Measurements from ENCODE around the gene DLG1.
A peak's percentile ranks its signal among the peaks of the same experiment; 100 is the strongest.

The DLG1 gene

DNA sequence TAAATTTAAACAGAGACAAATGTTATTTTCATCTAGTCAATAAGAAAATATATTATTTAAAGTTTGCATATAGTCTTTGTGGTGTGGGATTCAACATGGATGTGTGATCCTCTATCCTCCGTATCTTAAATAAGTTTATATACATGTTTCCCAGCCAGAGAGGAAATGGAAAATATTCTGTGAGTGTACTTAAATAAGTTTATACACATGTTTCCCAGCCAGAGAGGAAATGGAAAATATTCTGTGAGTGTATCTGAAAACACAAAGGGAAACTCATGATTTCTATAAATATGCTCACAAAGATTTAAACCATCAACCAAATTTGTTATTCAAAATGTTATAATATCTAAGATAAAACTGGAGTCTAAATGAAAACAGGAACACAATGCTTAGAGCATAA lies 158.8 kb downstream of the DLG1 start:
- no peaks in the 10 kb centered on the region for H3K27me3 ChIP-seq
- H4K20me1 ChIP-seq, result no peaks in the 10 kb centered on the region
- H3K4me1 ChIP-seq, result peaks cover 23% of the 10 kb centered on the region
- no peak overlapping the region for H3K4me3 ChIP-seq
- peak overlapping the region; percentile 32 for H3K4me2 ChIP-seq
- no peak overlapping the region for H3K27ac ChIP-seq
- H3K9me3 ChIP-seq, result peaks cover 22% of the 10 kb centered on the region
- H3K36me3 ChIP-seq, result peaks cover 68% of the 10 kb centered on the region
- no peak overlapping the region for H3K9ac ChIP-seq
- no peak for TF ChIP-seq Cebpa-rat (IDR thresholded peaks at IDR 0.05)

DNA sequence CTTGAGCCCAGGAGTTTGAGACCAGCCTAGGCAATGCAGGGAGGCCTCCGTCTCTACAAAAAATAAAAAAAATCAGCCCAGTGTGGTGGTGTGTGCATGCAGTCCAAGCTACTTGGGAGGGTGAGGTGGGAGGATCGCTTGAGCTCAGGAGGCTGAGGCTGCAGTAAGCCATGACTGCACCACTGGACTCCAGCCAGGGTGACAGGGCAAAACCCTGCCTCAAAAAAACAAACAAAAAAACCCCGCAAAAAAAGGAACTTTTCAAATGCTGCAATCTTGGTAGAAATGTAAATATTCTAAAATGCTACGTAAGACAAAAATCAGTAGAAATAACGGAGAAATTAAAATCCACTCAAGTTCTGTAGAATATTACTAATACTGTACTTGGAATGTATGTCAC lies 160.7 kb downstream of the DLG1 start:
- H3K9ac ChIP-seq, result no peak overlapping the region
- peaks cover 78% of the 10 kb centered on the region for H3K36me3 ChIP-seq
- H3K27me3 ChIP-seq, result no peaks in the 10 kb centered on the region
- H3K9me3 ChIP-seq, result peaks cover 23% of the 10 kb centered on the region
- no peak overlapping the region for H3K4me3 ChIP-seq
- no peaks in the 10 kb centered on the region for H4K20me1 ChIP-seq
- no peak overlapping the region for H3K4me2 ChIP-seq
- TF ChIP-seq Cebpa-rat (IDR thresholded peaks at IDR 0.05), result no peak
- no peak overlapping the region for H3K27ac ChIP-seq
- H3K4me1 ChIP-seq, result peaks cover 23% of the 10 kb centered on the region

GRCh38 chr3:197136744-197137143 lies 161.7 kb downstream of the DLG1 start:
- Histone ChIP-seq H3K27me3 (no peaks in the 10 kb centered on the region), H3K36me3 (peaks cover 75% of the 10 kb centered on the region), H4K20me1 (no peaks in the 10 kb centered on the region), H3K4me3 (no peak overlapping the region), H3K27ac (no peak overlapping the region), H3K4me1 (peaks cover 23% of the 10 kb centered on the region), H3K9me3 (peaks cover 23% of the 10 kb centered on the region), H3K4me2 (no peak overlapping the region), H3K9ac (no peak overlapping the region)
- TF ChIP-seq Cebpa-rat (IDR thresholded peaks at IDR 0.05), result no peak; the same call in 1 of the 2 replicates

DNA sequence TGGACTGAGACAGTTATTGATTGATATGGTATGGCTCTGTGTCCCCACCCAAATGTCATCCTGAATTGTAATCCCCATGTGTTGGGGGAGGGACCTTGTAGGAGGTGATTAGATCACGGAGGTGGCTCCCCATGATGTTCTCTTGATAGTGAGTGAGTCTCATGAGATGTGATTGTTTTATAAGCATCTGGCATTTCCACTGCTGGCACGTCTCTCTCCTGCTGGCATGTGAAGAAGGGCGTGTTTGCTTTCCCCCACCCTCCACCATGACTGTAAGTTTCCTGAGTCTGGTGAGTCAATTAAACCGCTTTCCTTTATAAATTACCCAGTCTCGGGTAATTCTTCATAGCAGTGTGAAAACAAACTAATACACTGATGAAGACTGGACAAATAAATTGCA lies 163.2 kb downstream of the DLG1 start:
- Histone ChIP-seq H3K9ac (no peak overlapping the region), H3K36me3 (peaks cover 73% of the 10 kb centered on the region), H3K4me3 (no peak overlapping the region), H3K4me2 (no peak overlapping the region), H3K4me1 (peaks cover 17% of the 10 kb centered on the region), H3K27me3 (no peaks in the 10 kb centered on the region), H3K27ac (no peak overlapping the region), H3K9me3 (peaks cover 23% of the 10 kb centered on the region), H4K20me1 (no peaks in the 10 kb centered on the region)
- no peak for TF ChIP-seq Cebpa-rat (IDR thresholded peaks at IDR 0.05)

GRCh38 chr3:197132916-197133530 lies 165.4 kb downstream of the DLG1 start:
- H3K27me3 ChIP-seq, result no peaks in the 10 kb centered on the region
- no peaks in the 10 kb centered on the region for H3K4me1 ChIP-seq
- H3K4me2 ChIP-seq, result no peak overlapping the region
- H3K9me3 ChIP-seq, result peaks cover 31% of the 10 kb centered on the region
- H3K27ac ChIP-seq, result no peak overlapping the region
- TF ChIP-seq Cebpa-rat (IDR thresholded peaks at IDR 0.05), result no peak
- H3K4me3 ChIP-seq, result no peak overlapping the region
- no peak overlapping the region for H3K9ac ChIP-seq
- no peaks in the 10 kb centered on the region for H4K20me1 ChIP-seq
- peaks cover 78% of the 10 kb centered on the region for H3K36me3 ChIP-seq

DNA sequence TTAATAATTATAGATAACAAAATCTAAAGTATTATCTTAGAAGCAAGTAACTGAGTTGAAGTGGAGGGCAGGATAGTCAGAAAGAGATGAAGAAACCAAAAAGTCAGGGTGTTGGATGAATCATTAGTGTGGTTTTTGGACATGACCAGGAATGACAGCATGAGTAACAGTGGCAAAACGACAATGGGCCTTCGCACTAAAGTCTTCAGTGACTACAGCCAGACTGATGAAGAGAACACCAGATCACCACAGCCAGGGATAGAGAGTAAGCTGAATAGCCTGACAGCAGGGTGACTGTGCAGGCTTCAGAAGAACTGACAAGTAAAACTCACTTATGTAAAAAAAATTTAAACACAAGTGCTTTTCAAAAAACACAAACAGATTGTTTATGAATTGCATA lies 172.8 kb downstream of the DLG1 start:
- H3K9me3 ChIP-seq, result peaks cover 8% of the 10 kb centered on the region; the same call in 1 of the 2 replicates
- H3K36me3 ChIP-seq, result peaks cover 52% of the 10 kb centered on the region
- no peak overlapping the region for H3K4me3 ChIP-seq
- TF ChIP-seq Cebpa-rat (IDR thresholded peaks at IDR 0.05), result no peak
- no peaks in the 10 kb centered on the region for H3K27me3 ChIP-seq
- H3K4me2 ChIP-seq, result no peak overlapping the region
- H4K20me1 ChIP-seq, result no peaks in the 10 kb centered on the region
- no peak overlapping the region for H3K27ac ChIP-seq
- H3K4me1 ChIP-seq, result no peaks in the 10 kb centered on the region
- no peak overlapping the region for H3K9ac ChIP-seq

DNA sequence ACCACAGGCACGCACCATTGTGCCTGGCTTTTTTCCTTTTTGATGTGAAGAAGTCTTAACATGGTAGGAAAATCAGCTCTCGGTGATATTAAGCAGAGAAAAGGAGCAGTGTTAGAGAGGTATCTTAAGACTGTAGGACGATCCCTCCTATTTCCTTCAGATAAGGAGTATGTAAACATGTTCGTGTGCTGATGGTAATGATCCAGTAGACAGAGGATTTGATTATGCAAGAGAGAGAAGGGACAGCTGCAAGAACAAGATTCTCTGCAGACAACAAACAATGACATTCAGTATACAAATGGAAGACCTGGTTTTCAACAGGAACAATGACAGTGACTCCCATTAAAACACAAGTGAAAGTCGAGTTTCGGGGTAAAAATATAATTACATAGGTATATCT lies 173.7 kb downstream of the DLG1 start:
- no peak overlapping the region for H3K4me2 ChIP-seq
- H3K36me3 ChIP-seq, result peaks cover 45% of the 10 kb centered on the region
- no peak for TF ChIP-seq Cebpa-rat (IDR thresholded peaks at IDR 0.05)
- no peak overlapping the region for H3K27ac ChIP-seq
- no peak overlapping the region for H3K4me3 ChIP-seq
- H3K4me1 ChIP-seq, result no peaks in the 10 kb centered on the region
- H3K27me3 ChIP-seq, result no peaks in the 10 kb centered on the region
- H3K9ac ChIP-seq, result no peak overlapping the region
- peaks cover 8% of the 10 kb centered on the region; the same call in 1 of the 2 replicates for H3K9me3 ChIP-seq
- H4K20me1 ChIP-seq, result no peaks in the 10 kb centered on the region

GRCh38 chr3:197122394-197122793 lies 176.0 kb downstream of the DLG1 start:
- Histone ChIP-seq H3K4me3 (no peak overlapping the region), H3K4me2 (no peak overlapping the region), H3K9ac (no peak overlapping the region), H3K4me1 (no peaks in the 10 kb centered on the region), H3K36me3 (peaks cover 38% of the 10 kb centered on the region), H3K27me3 (no peaks in the 10 kb centered on the region), H4K20me1 (no peaks in the 10 kb centered on the region), H3K27ac (no peak overlapping the region), H3K9me3 (no peaks in the 10 kb centered on the region)
- TF ChIP-seq Cebpa-rat (IDR thresholded peaks at IDR 0.05), result no peak

- H3K36me3 ChIP-seq, result peaks cover 38% of the 10 kb centered on the region
- no peak for TF ChIP-seq Cebpa-rat (IDR thresholded peaks at IDR 0.05)
Measured at GRCh38 chr3:197117114-197117513, 181.3 kb downstream of the DLG1 start.

GRCh38 chr3:197114007-197114406 lies 184.4 kb downstream of the DLG1 start:
- no peak for TF ChIP-seq Cebpa-rat (IDR thresholded peaks at IDR 0.05)
- peaks cover 9% of the 10 kb centered on the region; the same call in 1 of the 2 replicates for H3K9me3 ChIP-seq
- no peak overlapping the region for H3K4me2 ChIP-seq
- no peaks in the 10 kb centered on the region for H3K4me1 ChIP-seq
- peaks cover 64% of the 10 kb centered on the region for H3K36me3 ChIP-seq
- H3K4me3 ChIP-seq, result no peak overlapping the region
- no peaks in the 10 kb centered on the region for H3K27me3 ChIP-seq
- no peak overlapping the region for H3K9ac ChIP-seq
- no peaks in the 10 kb centered on the region for H4K20me1 ChIP-seq
- H3K27ac ChIP-seq, result no peak overlapping the region

More at GRCh38 chr3:197117114-197117513, 181.3 kb downstream of the DLG1 start:
- no peaks in the 10 kb centered on the region for H4K20me1 ChIP-seq
- no peak overlapping the region for H3K27ac ChIP-seq
- no peaks in the 10 kb centered on the region for H3K4me1 ChIP-seq
- no peak overlapping the region for H3K9ac ChIP-seq
- H3K27me3 ChIP-seq, result no peaks in the 10 kb centered on the region
- no peaks in the 10 kb centered on the region for H3K9me3 ChIP-seq
- no peak overlapping the region for H3K4me3 ChIP-seq
- no peak overlapping the region for H3K4me2 ChIP-seq

DNA sequence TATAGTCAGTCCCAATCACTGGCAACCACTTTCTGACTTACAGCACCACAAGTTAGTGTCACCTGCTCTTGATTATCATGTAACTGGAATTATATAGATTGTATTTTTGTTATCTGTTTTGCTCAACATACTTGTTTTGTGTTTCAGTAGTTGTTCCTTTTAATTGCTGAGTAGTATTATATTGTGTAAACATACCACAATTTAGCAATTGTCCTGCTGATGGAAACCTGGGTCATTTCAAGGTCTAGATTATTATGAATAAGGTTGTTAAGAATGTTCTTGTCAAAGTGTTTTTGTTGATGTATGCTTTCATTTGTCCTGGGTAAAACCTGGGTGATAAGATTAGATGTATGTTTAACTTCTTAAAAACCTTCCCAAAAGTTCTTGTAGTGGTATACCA lies 186.7 kb downstream of the DLG1 start:
- no peak overlapping the region for H3K27ac ChIP-seq
- peaks cover 9% of the 10 kb centered on the region; the same call in 1 of the 2 replicates for H3K9me3 ChIP-seq
- no peaks in the 10 kb centered on the region for H4K20me1 ChIP-seq
- H3K36me3 ChIP-seq, result peaks cover 62% of the 10 kb centered on the region
- no peaks in the 10 kb centered on the region for H3K27me3 ChIP-seq
- no peak overlapping the region for H3K9ac ChIP-seq
- H3K4me2 ChIP-seq, result no peak overlapping the region
- no peaks in the 10 kb centered on the region for H3K4me1 ChIP-seq
- no peak overlapping the region for H3K4me3 ChIP-seq
- no peak for TF ChIP-seq Cebpa-rat (IDR thresholded peaks at IDR 0.05)

Measured in BLaER1 (cell line).